HepG2 (cell line): ENCODE results near the gene TMEM132D. TPM values are rescaled to one million over a fixed set of nuclear protein-coding genes. Genes with fewer than 3 reads are reported as not detected.
"Not testable (repeated sequence)": the region's sequence is repeated elsewhere in the genome, so short reads cannot be mapped to it uniquely, and the experiment has no call there.

Source experiments
- ATAC-seq: fragments of 200-7000 bp; cut with Tn5 transposase; 3 replicates; pipeline ENCODE4 v1.9.1; 2020; ENCODE audit warnings: mild to moderate bottlenecking, moderate library complexity
- BruUV-seq: library from RNA; stranded (reverse); fragments of 400-500 nt; replicated peaks from 2 replicates; lab custom pipeline; 2021; lab: Mats Ljungman, UMichigan
- CTCF ChIA-PET: fragments of 300-600 bp; formaldehyde crosslinking; extraction: SDS; loops from one replicate; lab custom pipeline; 2021; ENCODE audit warnings: low total read pairs, inconsistent platforms, low intra/inter-chr PET ratio; lab: Yijun Ruan, JAX
- POLR2A ChIA-PET: fragments of 350-600 bp; sonication (Branson Sonifier 250); formaldehyde crosslinking; loops from one replicate; lab custom pipeline; 2020; ENCODE audit warnings: antibody characterized with exemption, inconsistent platforms; lab: Yijun Ruan, JAX
- DNase-seq: peaks from one replicate; pipeline ENCODE4 v3.0.0-alpha.2; 2015; ENCODE audit warnings: low spot score
- FAIRE-seq: peaks from 3 replicates; lab custom pipeline; 2011; peaks lifted over from hg19 to GRCh38; lab: Jason Lieb, UNC
- H2AFZ ChIP-seq: one replicate; pipeline ENCODE4 v1.6.1; 2011; ENCODE audit warnings: low read length, inconsistent platforms
- H3K27ac ChIP-seq: fragments of 300-600 bp; 3 replicates; pipeline ENCODE4 v1.8.0; 2011; ENCODE audit warnings: mixed run types, mild to moderate bottlenecking, mixed read lengths, low read length, inconsistent platforms; ENCODE audit not compliant: insufficient read depth; ENCODE audit errors: extremely low read length
- H3K27me3 ChIP-seq, 2 experiments: fragments of 200-600 bp in 1 of 2; 2 replicates in 1 of 2; 3 replicates in 1 of 2; pipeline versions ENCODE4 v1.6.0 to v1.8.0; 2011; ENCODE audit warnings: low read length in 2 of 2, mild to moderate bottlenecking in 2 of 2, moderate library complexity in 2 of 2, inconsistent platforms in 1 of 2; ENCODE audit not compliant: insufficient read depth in 2 of 2, control insufficient read depth in 1 of 2
- H3K36me3 ChIP-seq, 2 experiments: fragments of 200-600 bp in 1 of 2; replicated peaks in 1 of 2; 2 replicates in 1 of 2; 3 replicates in 1 of 2; pipeline versions ENCODE4 v1.5.1 to v1.8.0; 2011; ENCODE audit warnings: low read length in 2 of 2, inconsistent platforms in 1 of 2; ENCODE audit not compliant: insufficient read depth in 2 of 2, control insufficient read depth in 1 of 2
- H3K4me1 ChIP-seq: 2 replicates; pipeline ENCODE4 v1.5.1; 2012; ENCODE audit warnings: low read length, inconsistent platforms; ENCODE audit not compliant: insufficient read depth
- H3K4me2 ChIP-seq: 2 replicates; pipeline ENCODE4 v1.6.0; 2011; ENCODE audit warnings: low read depth, low read length, inconsistent platforms
- H3K4me3 ChIP-seq, 3 experiments: fragments of 200-600 bp in 1 of 3; sonication (generic), shearing (Covaris generic) in 1 of 3; replicated peaks in 1 of 3; 2 replicates each; pipeline ENCODE4 v1.5.1; 2011 to 2016; ENCODE audit warnings: low read length in 3 of 3, inconsistent platforms in 2 of 3, low read depth in 2 of 3, mild to moderate bottlenecking in 2 of 3, control low read depth in 1 of 3, mixed read lengths in 1 of 3; ENCODE audit not compliant: insufficient read depth in 1 of 3
- H3K79me2 ChIP-seq: one replicate; pipeline ENCODE4 v1.6.1; 2011; ENCODE audit warnings: low read length, inconsistent platforms; ENCODE audit not compliant: insufficient read depth
- H3K9ac ChIP-seq: 2 replicates; pipeline ENCODE4 v1.6.0; 2011; ENCODE audit warnings: mild to moderate bottlenecking, low read depth, low read length, inconsistent platforms; ENCODE audit not compliant: insufficient read depth
- H3K9me3 ChIP-seq: 2 replicates; pipeline ENCODE4 v1.5.1; 2012; ENCODE audit warnings: mild to moderate bottlenecking, low read length
- H4K20me1 ChIP-seq: 2 replicates; pipeline ENCODE4 v1.6.0; 2011; ENCODE audit warnings: inconsistent platforms, mild to moderate bottlenecking, low read length, moderate library complexity; ENCODE audit not compliant: insufficient read depth
- HNF4G ChIP-seq, 2 experiments: sonication (generic) in 1 of 2; formaldehyde crosslinking in 1 of 2; IDR thresholded peaks; 2 replicates each; pipeline versions ENCODE4 v1.4.0 to v1.6.1; 2011 to 2020; ENCODE audit warnings: borderline replicate concordance in 2 of 2, low read depth in 2 of 2, mild to moderate bottlenecking in 2 of 2, low read length in 1 of 2, missing genetic modification reagents in 1 of 2, moderate library complexity in 1 of 2
- MEIS2 ChIP-seq: sonication (generic); formaldehyde crosslinking; IDR thresholded peaks from 2 replicates; pipeline ENCODE4 v1.9.0; 2021; ENCODE audit warnings: mild to moderate bottlenecking, missing genetic modification reagents
- POLR2AphosphoS2 ChIP-seq: IDR thresholded peaks from 2 replicates; pipeline ENCODE4 v1.6.1; 2011; ENCODE audit warnings: low read depth, low read length, improper control_type of control experiment
- RXRB ChIP-seq: IDR thresholded peaks from 2 replicates; pipeline ENCODE4 v1.6.1; 2016; ENCODE audit warnings: borderline replicate concordance, missing genetic modification reagents, missing compliant biosample characterization
- SAFB2 ChIP-seq: sonication (generic); formaldehyde crosslinking; IDR thresholded peaks from 2 replicates; pipeline ENCODE4 v1.5.1; 2020; ENCODE audit warnings: missing genetic modification reagents, low read depth, mild to moderate bottlenecking, borderline replicate concordance
- SOX13 ChIP-seq, 3 experiments: fragments of 450-650 bp in 1 of 3; sonication (generic) in 1 of 3; formaldehyde crosslinking in 1 of 3; IDR thresholded peaks in 2 of 3; conservative IDR thresholded peaks in 1 of 3; 2 replicates each; pipeline versions ENCODE4 v1.5.0 to v1.6.1; 2016 to 2020; ENCODE audit warnings: antibody characterized with exemption in 1 of 3, mild to moderate bottlenecking in 1 of 3, missing compliant biosample characterization in 1 of 3, missing genetic modification reagents in 1 of 3, moderate library complexity in 1 of 3
- SRSF4 ChIP-seq: fragments of 200-400 bp; formaldehyde crosslinking; IDR thresholded peaks from one replicate; pipeline ENCODE4 v1.6.1; 2018; ENCODE audit warnings: mild to moderate bottlenecking, low read depth, low read length, moderate library complexity; ENCODE audit not compliant: poor library complexity, severe bottlenecking
- TBX2 ChIP-seq: sonication (generic); formaldehyde crosslinking; IDR thresholded peaks from 2 replicates; pipeline ENCODE4 v1.5.0; 2020; ENCODE audit warnings: missing genetic modification reagents, mild to moderate bottlenecking, borderline replicate concordance
- ZNF710 ChIP-seq: sonication (generic); formaldehyde crosslinking; IDR thresholded peaks from 2 replicates; pipeline ENCODE4 v1.5.0; 2020; ENCODE audit warnings: mild to moderate bottlenecking, missing genetic modification reagents, borderline replicate concordance
- ZSCAN21 ChIP-seq: sonication (generic); formaldehyde crosslinking; IDR thresholded peaks from 2 replicates; pipeline ENCODE4 v1.8.0; 2022; ENCODE audit warnings: mild to moderate bottlenecking, missing genetic modification reagents, moderate library complexity, borderline replicate concordance
- WGBS: methylation state at CpG from one replicate; pipeline ENCODE4 v1.1.6; 2017; ENCODE audit warnings: low lambda C conversion rate; 5-methylcytosine and 5-hydroxymethylcytosine counted together
- in situ Hi-C: cut with HindIII; loops from 2 replicates; pipeline ENCODE4 v1.10.0; 2017; ENCODE audit warnings: low pct_unique_long_range_greater_than_20kb; ENCODE audit not compliant: extremely low pct_ligation_motif_present
- intact Hi-C: fragments of 100-400 bp; cut with micrococcal nuclease; formaldehyde crosslinking; loops from one replicate; pipeline ENCODE4 v1.10.0; 2022; ENCODE audit not compliant: unreplicated experiment
- polyA plus RNA-seq, 8 experiments: library from polyadenylated mRNA; depleted of rRNA in 3 of 8; stranded (reverse) in 7 of 8; unstranded in 1 of 8; fragments of >200 nt; fragmentation: Illumina TruSeq in 4 of 8; extraction: Trizol in 4 of 8; gene quantifications; 2 replicates each; pipeline versions ENCODE4 v1.2.1 to v1.2.3, GENCODE V29; 2011 to 2016; ENCODE audit warnings: low read depth in 4 of 8, missing spikeins in 1 of 8, mixed read lengths in 1 of 8; ENCODE audit not compliant: insufficient read depth in 1 of 8
- total RNA-seq, 5 experiments: library from RNA; depleted of rRNA; stranded (reverse); fragments of >200 nt; fragmentation: Illumina TruSeq; extraction: Trizol; gene quantifications; 2 replicates each; pipeline ENCODE4 v1.2.3, GENCODE V29; 2016; ENCODE audit warnings: low read depth in 1 of 5

Gene TMEM132D
- total and polyA plus RNA-seq, 2 of the 13 experiments (the other 11 are each of a cell fraction or from before 2014, with no cell fraction given), result not detected

GRCh38 chr12:129043334-129043733, 860.5 kb downstream of the TMEM132D start:
- DNase-seq, in situ Hi-C loops, H3K79me2 ChIP-seq, H2AFZ ChIP-seq, H3K9ac ChIP-seq, H3K27me3 ChIP-seq, H3K36me3 ChIP-seq, H3K27ac ChIP-seq, BruUV-seq, ATAC-seq, POLR2A ChIA-PET, CTCF ChIA-PET, FAIRE-seq, H4K20me1 ChIP-seq, H3K4me2 ChIP-seq, intact Hi-C loops, H3K4me1 ChIP-seq, H3K4me3 ChIP-seq: not testable (repeated sequence)
- 35% methylated on average over 9 of the region's 11 CpGs for WGBS
- peaks cover 16% of the 10 kb centered on the region; the same call in 1 of the 2 replicates for H3K9me3 ChIP-seq

GRCh38 chr12:129036135-129036534, 867.7 kb downstream of the TMEM132D start:
- FAIRE-seq (no peak), ATAC-seq (no peak), DNase-seq (no peak)
- BruUV-seq, result no TSS peak
- H3K36me3 ChIP-seq, result no peaks in the 10 kb centered on the region
- H4K20me1 ChIP-seq, result no peaks in the 10 kb centered on the region
- H3K4me3 ChIP-seq, result no peak overlapping the region
- no peak overlapping the region for H2AFZ ChIP-seq
- H3K9ac ChIP-seq, result no peak overlapping the region
- WGBS, result 44% methylated on average over 9 of the region's 9 CpGs
- CTCF ChIA-PET, result interaction anchor here (0.8 kb wide), 1 partner anchor 16 kb away, joined by 3 read pairs; no protein-coding TSS in a partner anchor
- no peaks in the 10 kb centered on the region for H3K4me1 ChIP-seq
- peaks cover 0 to 9% of the 10 kb centered on the region in 2 experiments; a peak in 2 of 5 replicates for H3K27me3 ChIP-seq
- in situ Hi-C loops, result no loop called here
- no peaks in the 10 kb centered on the region for H3K79me2 ChIP-seq
- intact Hi-C loops, result no loop called here
- TF ChIP-seq TBX2 (CRISPR knock-in tag), result no peak
- TF ChIP-seq HNF4G (IDR thresholded peaks at IDR 0.05; ENCODE audit: borderline replicate concordance, low read depth, low read length), result no peak
- no peak for TF ChIP-seq HNF4G (CRISPR knock-in tag; IDR thresholded peaks at IDR 0.05; ENCODE audit: borderline replicate concordance, low read depth)
- no peak for TF ChIP-seq SOX13 (IDR thresholded peaks at IDR 0.05)
- TF ChIP-seq SOX13 (CRISPR knock-in tag; conservative IDR thresholded peaks at IDR 0.05 in 1 of 2, IDR thresholded peaks at IDR 0.05 in 1 of 2), result no peak
- TF ChIP-seq SAFB2 (CRISPR knock-in tag), result no peak
- no peak for TF ChIP-seq MEIS2
- TF ChIP-seq RXRB (CRISPR knock-in tag), result no peak
- no peak for TF ChIP-seq ZNF710 (CRISPR knock-in tag)
- no peak for TF ChIP-seq POLR2AphosphoS2
- TF ChIP-seq ZSCAN21 (CRISPR knock-in tag), result no peak
- TF ChIP-seq SRSF4, result no peak
- POLR2A ChIA-PET, result no interaction called here
- no peak overlapping the region for H3K4me2 ChIP-seq
- H3K27ac ChIP-seq, result no peak overlapping the region
- no peaks in the 10 kb centered on the region for H3K9me3 ChIP-seq
